Epithelial cell of esophagus (primary cell): Measurements from ENCODE around the gene PADI1.
A peak's percentile ranks its signal among the peaks of the same experiment; 100 is the strongest.

Experiments used
- DNase-seq: peaks from one replicate; pipeline ENCODE4 v3.0.0; 2010; ENCODE audit warnings: low read depth
- H3K4me3 ChIP-seq: 2 replicates; pipeline ENCODE4 v1.5.1; 2011; ENCODE audit warnings: mild to moderate bottlenecking, low read length, control low read depth
- CTCF ChIP-seq: IDR thresholded peaks from 2 replicates; pipeline ENCODE4 v1.5.1; 2011; ENCODE audit warnings: low read depth, mild to moderate bottlenecking, low read length, control low read depth, inconsistent platforms; ENCODE audit not compliant: insufficient read depth; ENCODE audit errors: missing control alignments

The PADI1 gene

GRCh38 chr1:17278996-17279830, 74.3 kb downstream of the PADI1 start:
- no peak for DNase-seq
- no peak for TF ChIP-seq CTCF
- H3K4me3 ChIP-seq = no peak overlapping the region

- TF ChIP-seq CTCF = no peak
Measured at GRCh38 chr1:17280436-17280835, 75.5 kb downstream of the PADI1 start.

GRCh38 chr1:17280894-17281293, 76.0 kb downstream of the PADI1 start:
- TF ChIP-seq CTCF = no peak
- DNase-seq = no peak
- H3K4me3 ChIP-seq = no peak overlapping the region

More at GRCh38 chr1:17280436-17280835, 75.5 kb downstream of the PADI1 start:
- no peak for DNase-seq
- H3K4me3 ChIP-seq = no peak overlapping the region

GRCh38 chr1:17281775-17282181, 76.8 kb downstream of the PADI1 start:
- no peak overlapping the region for H3K4me3 ChIP-seq
- peak; percentile 45 for DNase-seq
- TF ChIP-seq CTCF = no peak

- no peak for DNase-seq
- TF ChIP-seq CTCF = no peak
- H3K4me3 ChIP-seq = no peak overlapping the region
Measured at GRCh38 chr1:17282836-17283235, 77.9 kb downstream of the PADI1 start.

GRCh38 chr1:17286646-17287045, 81.7 kb downstream of the PADI1 start:
- no peak for TF ChIP-seq CTCF
- no peak overlapping the region for H3K4me3 ChIP-seq
- DNase-seq = no peak

- DNase-seq = peak; percentile 96
- TF ChIP-seq CTCF = no peak
- H3K4me3 ChIP-seq = no peak overlapping the region
Measured at GRCh38 chr1:17287130-17287776, 82.3 kb downstream of the PADI1 start.
